Activated CD4-positive, alpha-beta T cell treated with anti-CD3 and anti-CD28 coated beads, Interleukin-2, amount 50 U/mL, for 24 hours (primary cell): Measurements from ENCODE around the gene PLK1.
"Not testable (repeated sequence)": the region's sequence is repeated elsewhere in the genome, so short reads cannot be mapped to it uniquely, and the experiment has no call there.

Experiments used
- DNase-seq, 2 donors: peaks; one replicate each; pipeline ENCODE4 v3.0.0-alpha.2; 2020; ENCODE audit warnings: low read depth in 1 of 2, low spot score in 1 of 2

PLK1 gene

DNA sequence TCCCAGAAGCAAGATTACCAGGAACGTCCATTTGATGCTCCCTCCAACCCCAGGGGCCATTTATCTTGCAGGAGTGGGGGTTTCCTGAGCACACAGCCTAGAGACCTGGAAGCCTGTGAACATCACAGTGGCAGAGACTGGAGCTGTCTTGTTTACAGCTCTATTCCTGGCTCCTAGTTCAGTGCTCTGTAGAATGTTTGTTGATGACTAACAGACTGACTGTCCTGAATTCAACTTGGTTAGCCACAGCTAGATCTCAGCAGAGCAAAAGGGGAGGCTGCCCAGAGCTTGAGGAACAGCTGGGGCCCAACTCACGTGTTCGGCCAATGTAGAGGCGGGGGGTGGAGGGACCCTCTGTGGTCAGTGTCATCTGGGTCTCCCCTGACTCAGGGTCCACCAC lies 27.8 kb downstream of the PLK1 start:
- no peak for DNase-seq

GRCh38 chr16:23709536-23709935 lies 30.8 kb downstream of the PLK1 start:
- no peak for DNase-seq

DNA sequence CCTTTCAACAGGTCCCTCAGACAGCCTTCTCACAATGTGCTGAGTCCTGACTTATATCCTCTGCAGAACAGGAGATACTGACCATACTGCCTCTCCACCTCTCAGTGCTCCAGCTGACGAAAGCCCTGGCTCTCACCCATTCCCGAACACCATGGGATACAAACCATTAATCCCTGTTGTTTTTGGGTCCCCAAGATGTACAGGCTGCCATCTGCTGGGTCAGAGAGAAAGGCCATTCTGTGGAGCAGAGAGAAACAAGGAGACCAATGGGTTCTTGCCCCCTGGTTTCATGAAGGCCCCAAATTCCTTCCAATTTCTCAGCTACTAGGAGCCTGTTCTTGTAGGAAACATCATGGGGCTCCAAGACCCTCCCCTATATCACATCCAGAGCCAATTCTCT lies 31.3 kb downstream of the PLK1 start:
- no peak for DNase-seq

DNA sequence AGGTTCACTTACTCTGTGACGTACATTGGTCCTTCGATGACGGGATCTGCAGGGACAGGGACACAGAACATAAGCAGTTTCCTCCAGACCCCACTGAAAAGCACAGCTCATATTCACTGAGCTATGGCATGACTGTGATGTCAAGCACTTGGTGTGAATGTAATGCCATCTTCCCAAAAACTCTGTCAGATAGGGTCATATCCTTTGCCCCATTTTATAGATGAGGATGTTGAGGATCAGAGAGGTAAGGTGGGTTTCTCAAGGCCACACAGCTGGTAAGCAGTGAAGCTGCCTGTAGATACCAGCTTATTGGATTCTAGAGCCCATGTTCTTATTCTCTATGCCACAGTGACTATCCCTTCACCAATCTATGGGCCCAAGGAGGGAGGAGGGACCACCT lies 31.8 kb downstream of the PLK1 start:
- no peak for DNase-seq

DNA sequence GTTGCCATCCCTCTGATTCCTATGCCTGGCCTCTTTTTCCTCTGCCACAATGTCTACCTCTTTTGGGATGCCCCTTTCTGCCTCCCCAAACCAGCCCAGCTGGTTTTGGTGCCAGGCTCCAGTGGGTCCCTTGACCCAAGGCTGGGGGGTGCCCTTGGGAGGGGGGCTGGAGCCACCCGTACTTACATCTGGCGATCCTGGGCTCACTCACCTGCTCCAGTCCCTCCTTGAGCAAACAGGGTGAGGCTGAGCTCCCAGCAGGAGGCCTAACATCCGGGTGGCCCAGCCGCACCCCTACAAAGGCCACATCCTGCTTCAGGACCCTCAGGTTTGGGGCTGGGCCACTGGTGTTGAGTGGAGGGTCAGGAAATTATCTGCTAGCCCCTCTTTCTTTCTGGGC lies 33.1 kb downstream of the PLK1 start:
- no peak for DNase-seq

- DNase-seq = no peak
Measured at GRCh38 chr16:23712976-23713375, 34.3 kb downstream of the PLK1 start, which contains the start of gene ERN2. ERN2 (minus strand) TSS chr16:23713222; CDS start chr16:23713187, 35 bp downstream.

DNA sequence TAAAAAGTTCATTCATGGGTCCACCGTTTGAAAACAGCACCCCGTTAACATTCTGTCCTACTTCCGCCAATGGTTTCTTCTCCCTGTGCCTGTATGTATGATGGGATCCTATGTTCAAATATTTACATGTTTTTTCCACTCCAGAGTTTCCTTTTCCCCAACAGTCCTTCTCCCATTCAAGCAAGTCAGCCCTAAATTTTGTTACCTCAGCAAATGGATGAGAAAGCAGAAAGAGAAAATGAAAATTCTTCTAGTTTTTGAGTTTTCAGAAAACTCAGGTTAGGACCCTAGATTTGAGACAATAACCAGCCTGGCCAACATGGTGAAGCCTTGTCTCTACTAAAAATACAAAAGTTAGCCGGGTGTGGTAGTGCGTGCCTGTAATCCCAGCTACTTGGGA lies 37.8 kb downstream of the PLK1 start:
- DNase-seq = no peak

DNA sequence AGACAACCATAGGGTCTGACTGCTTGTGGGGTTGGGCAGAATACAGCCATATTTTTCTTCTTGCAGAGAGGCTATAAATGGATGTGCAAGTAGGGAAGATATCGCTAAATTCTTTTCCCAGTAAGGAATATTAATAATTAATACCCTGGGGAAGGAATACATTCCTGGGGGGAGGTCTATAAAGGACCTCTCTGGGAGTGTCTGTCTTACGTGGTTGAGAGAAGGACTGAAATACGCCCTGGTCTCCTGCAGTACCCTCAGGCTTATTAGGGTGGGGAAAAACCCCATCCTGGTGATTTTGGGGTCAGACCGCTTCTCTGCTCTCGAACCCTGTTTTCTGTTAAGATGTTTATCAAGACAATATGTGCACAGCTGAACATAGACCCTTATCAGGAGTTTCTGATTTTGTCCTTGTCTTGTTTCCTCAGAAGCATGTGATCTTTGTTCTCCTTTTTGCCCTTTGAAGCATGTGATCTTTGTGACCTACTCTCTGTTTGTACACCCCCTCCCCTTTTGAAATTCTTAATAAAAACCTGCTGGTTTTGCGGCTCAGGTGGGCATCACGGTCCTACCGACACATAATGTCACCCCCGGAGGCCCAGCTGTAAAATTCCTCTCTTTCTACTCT lies 44.0 kb downstream of the PLK1 start:
- DNase-seq = not testable (repeated sequence)

- DNase-seq = no peak
Measured at GRCh38 chr16:23724096-23724784, 45.6 kb downstream of the PLK1 start.

DNA sequence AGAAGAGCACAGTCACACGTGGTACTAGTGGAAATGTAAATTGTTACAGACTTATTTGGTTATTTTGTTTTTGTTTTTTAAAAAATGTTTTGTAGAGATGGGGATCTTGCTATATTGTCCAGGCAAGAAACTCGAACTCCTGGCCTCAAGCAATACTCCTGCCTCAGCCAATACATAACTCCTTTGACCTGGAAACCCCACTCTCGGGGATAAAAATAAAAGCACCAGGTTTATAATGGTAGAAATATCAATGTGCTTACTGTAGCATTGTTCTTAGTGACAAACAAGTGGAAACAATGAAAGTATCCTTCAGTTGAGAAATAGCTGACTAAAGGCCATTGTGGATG lies 46.1 kb downstream of the PLK1 start:
- DNase-seq = no peak

DNA sequence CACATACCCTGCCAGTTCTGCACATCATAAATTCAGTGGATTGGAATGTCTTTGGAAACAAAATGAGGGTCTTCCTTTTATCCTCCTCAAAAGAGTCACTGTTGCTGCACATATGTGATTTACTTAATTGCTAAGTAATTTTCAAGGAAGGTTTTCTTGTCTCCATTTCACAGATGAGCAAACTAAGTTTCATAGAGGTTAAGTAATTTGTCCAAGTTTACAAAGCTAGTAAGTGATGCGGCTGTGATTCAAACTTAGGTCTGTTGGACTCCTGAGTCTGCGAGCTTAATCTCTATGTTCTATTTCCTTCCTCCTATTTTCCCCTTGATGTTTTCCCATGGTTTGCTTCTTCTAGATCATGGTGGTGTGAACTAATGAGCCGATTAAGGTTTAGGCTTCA lies 48.0 kb downstream of the PLK1 start:
- DNase-seq = no peak

DNA sequence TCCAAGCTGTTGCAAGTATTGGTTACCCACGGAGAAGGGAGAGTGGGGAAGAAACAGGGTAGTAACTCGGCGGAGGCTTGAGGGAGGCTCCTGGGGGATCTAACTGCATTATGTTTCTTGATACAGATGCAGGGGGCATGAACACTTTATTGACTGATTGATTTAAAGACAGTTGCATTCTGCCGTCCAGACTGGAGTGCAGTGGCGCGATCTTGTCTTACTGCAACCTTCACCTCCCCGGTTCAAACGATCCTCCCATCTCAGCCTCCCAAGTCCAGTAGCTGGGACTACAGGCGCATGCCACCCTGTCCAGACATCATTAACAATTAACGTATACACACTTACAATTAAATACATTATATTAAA lies 49.4 kb downstream of the PLK1 start:
- no peak for DNase-seq

DNA sequence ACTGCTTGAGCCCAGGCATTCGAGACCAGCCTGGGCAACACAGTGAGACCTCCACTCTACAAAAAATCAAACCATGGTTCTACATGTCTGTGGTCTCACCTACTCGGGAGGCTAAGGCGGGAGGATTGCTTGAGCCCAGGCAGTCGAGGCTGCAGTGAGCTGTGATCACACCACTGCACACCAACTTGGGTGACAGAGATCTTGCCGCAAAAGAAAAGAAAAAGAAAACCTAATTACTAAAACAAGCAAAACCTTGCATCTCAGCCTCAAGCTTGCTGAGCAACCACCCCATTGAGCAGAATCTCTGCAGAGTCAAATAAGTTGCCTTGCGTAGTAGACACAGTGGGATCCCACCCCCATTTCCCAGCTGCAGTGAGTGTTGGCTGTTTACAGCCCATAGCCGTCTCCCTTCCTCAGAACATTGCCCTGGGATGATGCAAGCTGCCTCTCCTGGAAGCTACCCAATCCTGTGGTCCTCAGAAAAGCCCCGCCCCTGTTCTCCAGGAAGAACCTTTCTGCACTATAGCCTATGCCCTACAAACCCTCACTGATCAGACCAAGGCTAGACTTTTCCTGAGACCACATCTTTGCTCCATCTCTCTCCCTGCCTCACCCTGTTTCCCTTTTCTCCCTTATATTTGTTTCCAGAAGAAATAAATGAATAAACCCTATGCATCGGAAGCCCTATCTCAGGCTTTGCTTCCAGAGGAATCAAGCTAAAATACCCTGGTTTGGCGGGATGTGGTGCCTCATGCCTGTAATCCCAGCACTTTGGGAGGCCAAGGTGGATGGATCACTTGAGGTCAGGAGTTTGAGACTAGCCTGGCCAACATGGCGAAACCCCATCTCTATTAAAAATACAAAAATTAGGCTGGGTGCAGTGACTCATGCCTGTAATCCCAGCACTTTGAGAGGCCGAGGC lies 51.1 kb downstream of the PLK1 start:
- no peak for DNase-seq

DNA sequence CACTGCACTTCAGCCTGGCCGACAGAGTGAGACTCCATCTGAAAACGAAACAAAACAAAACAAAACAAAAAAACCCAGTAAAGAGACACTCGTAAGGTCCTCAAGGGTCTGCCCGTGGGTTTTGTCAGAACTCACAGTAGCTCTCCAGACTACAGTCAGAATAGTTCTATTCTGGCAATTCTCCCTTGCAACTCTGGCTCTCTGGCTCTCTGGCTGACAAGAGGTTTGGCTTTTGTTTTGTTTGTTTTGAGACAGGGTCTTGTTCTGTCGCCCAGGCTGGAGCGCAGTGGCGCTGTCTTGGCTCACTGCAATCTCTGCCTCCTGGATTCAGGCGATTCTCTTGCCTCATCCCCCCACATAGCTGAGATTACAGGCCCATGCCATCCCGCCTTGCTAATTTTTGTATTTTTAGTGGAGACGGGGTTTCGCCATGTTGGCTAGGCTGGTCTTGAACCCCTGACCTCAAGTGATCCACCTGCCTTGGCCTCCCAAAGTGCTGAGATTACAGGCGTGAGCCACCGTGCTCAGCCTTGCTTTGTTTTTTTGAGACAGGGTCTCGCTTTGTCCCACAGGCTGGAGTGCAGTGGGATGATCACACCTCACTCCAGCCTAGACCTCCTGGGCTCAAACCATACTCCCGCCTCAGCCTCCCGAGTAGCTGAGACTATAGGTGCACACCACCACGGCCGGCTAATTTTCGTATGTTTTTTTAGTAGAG lies 55.6 kb downstream of the PLK1 start:
- DNase-seq = no peak

- DNase-seq = not testable (repeated sequence)
Measured at GRCh38 chr16:23737423-23738028, 58.8 kb downstream of the PLK1 start.

GRCh38 chr16:23739516-23739915 lies 60.8 kb downstream of the PLK1 start:
- no peak for DNase-seq
